Nephron (organoid): Measurements from ENCODE around the gene ATP2B3.

Experiments
- H3K27ac Mint-ChIP-seq, 3 experiments: 2 replicates each; pipeline ENCODE4 v1.8.0; 2020; ENCODE audit warnings: mixed read lengths in 3 of 3, mild to moderate bottlenecking in 2 of 3, moderate library complexity in 1 of 3
- H3K27me3 Mint-ChIP-seq: 2 replicates; pipeline ENCODE4 v1.8.0; 2021; ENCODE audit warnings: low read depth, mild to moderate bottlenecking, moderate library complexity, mixed read lengths
- H3K36me3 Mint-ChIP-seq: 2 replicates; pipeline ENCODE4 v1.8.0; 2020; ENCODE audit warnings: low read depth, mixed read lengths
- H3K4me1 Mint-ChIP-seq: 2 replicates; pipeline ENCODE4 v1.8.0; 2020; ENCODE audit warnings: mixed read lengths
- H3K4me3 Mint-ChIP-seq, 3 experiments: 2 replicates each; pipeline ENCODE4 v1.8.0; 2020; ENCODE audit warnings: mild to moderate bottlenecking in 3 of 3, mixed read lengths in 3 of 3, moderate library complexity in 2 of 3
- H3K9me3 Mint-ChIP-seq: 2 replicates; pipeline ENCODE4 v1.8.0; 2020; ENCODE audit warnings: mixed read lengths
- CTCF ChIP-seq, 3 experiments: fragments of 200-600 bp; sonication (generic); IDR thresholded peaks; one replicate each; pipeline ENCODE4 v1.5.0; 2021; ENCODE audit warnings: antibody characterized with exemption in 3 of 3; ENCODE audit not compliant: unreplicated experiment in 3 of 3

ATP2B3 gene

GRCh38 chrX:153549807-153550206 lies 32.4 kb downstream of the ATP2B3 start:
- peaks cover 15% of the 10 kb centered on the region for H3K9me3 Mint-ChIP-seq
- H3K27ac Mint-ChIP-seq = no peak overlapping the region
- no peak for TF ChIP-seq CTCF (IDR thresholded peaks at IDR 0.05; ENCODE audit: unreplicated experiment in 3 of 3)
- H3K4me1 Mint-ChIP-seq = no peaks in the 10 kb centered on the region
- no peak overlapping the region for H3K4me3 Mint-ChIP-seq
- no peaks in the 10 kb centered on the region for H3K36me3 Mint-ChIP-seq
- H3K27me3 Mint-ChIP-seq = peaks cover 4% of the 10 kb centered on the region

- Mint-ChIP-seq H3K4me3 (no peak overlapping the region), H3K27me3 (peaks cover 4% of the 10 kb centered on the region), H3K4me1 (no peaks in the 10 kb centered on the region), H3K36me3 (no peaks in the 10 kb centered on the region), H3K27ac (no peak overlapping the region), H3K9me3 (peaks cover 21% of the 10 kb centered on the region)
- no peak for TF ChIP-seq CTCF (IDR thresholded peaks at IDR 0.05; ENCODE audit: unreplicated experiment in 3 of 3)
Observed at GRCh38 chrX:153551135-153551534, 33.7 kb downstream of the ATP2B3 start.

DNA sequence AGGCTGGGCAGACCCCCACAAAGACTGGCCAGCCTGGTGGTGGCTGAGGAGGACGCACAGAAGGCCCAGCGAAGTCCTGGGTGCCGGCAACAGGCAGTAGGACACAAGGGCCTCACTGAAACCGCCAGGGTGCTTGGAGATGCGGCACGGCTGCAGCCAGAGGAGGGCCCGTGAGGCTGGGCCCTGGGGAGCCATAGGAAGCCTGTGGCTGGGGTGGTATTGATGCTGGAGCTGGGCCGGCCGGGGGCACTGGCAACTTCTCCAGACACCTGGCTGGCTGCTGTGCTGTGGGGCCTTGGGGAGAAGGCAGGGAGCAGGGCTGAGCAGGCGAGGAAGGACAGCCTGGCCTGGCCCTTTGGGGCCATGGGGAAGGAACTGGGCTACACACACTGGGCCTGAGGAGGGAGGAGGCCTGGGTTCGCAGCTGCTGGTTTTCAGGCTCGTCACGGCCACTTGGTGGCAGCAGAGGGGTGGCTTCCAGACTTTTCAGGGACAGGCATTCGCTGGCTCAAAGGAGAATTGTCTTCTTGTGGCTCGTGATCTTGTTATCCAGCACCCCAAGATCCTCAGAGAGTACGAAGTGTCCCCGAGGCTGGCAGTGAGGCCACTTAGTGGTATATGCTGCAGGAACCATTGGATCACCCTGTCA lies 37.2 kb downstream of the ATP2B3 start:
- no peaks in the 10 kb centered on the region for H3K36me3 Mint-ChIP-seq
- H3K4me1 Mint-ChIP-seq = no peaks in the 10 kb centered on the region
- peaks cover 25% of the 10 kb centered on the region for H3K9me3 Mint-ChIP-seq
- peaks cover 7% of the 10 kb centered on the region for H3K27me3 Mint-ChIP-seq
- H3K27ac Mint-ChIP-seq = no peak overlapping the region
- no peak overlapping the region for H3K4me3 Mint-ChIP-seq
- peak; percentile 47 to 68 (median 62) for TF ChIP-seq CTCF (IDR thresholded peaks at IDR 0.05; ENCODE audit: unreplicated experiment in 3 of 3)

DNA sequence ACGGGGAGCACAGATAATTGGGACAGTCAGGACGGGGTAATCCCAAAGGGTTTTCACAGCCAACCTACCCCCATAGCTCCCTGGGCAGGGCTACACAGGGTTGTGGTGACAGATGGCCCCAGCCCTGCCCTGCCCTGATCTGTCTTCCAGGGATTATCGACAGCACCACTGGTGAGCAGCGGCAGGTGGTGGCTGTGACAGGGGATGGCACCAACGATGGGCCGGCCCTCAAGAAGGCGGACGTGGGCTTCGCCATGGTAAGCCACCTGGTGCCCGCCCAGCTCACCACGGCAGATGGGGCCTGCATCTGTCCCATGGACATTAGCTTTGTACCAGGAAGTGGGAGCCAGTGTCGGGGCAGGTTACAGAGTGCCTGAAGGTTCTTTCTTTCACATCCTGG lies 39.3 kb downstream of the ATP2B3 start:
- no peak overlapping the region for H3K4me3 Mint-ChIP-seq
- H3K4me1 Mint-ChIP-seq = no peaks in the 10 kb centered on the region
- H3K27me3 Mint-ChIP-seq = peaks cover 8% of the 10 kb centered on the region
- H3K36me3 Mint-ChIP-seq = no peaks in the 10 kb centered on the region
- H3K27ac Mint-ChIP-seq = no peak overlapping the region
- TF ChIP-seq CTCF (IDR thresholded peaks at IDR 0.05; ENCODE audit: unreplicated experiment in 3 of 3) = no peak
- peaks cover 21% of the 10 kb centered on the region for H3K9me3 Mint-ChIP-seq

DNA sequence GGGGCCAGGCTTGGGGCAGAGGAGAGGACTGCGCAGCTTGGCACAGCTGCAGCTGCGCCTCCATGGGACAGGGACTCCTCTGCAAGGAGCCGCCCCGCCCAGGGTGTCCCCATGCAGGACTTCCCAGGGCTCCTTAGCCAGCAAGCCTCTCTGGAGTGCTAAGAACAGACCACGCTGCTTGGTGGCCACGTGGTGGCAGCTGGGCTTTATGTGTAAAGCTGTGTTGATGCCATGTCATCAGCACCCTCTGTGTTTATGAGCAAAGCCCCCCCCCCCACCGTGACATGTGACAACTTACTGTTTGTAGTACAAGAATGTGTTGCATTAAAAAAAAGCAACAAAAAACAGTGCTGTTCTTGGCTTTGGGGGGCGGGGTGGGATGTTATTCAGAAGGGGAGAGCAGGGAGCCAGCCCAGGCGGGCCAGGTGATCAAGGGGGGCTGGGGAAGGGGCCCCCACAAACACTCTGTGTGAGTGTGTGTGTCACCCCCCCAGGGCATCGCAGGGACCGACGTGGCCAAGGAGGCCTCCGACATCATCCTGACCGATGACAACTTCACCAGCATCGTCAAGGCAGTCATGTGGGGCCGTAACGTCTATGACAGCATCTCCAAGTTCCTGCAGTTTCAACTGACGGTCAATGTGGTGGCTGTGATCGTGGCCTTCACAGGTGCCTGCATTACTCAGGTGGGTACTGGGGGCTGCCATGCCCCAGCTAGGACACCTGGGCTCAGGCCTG lies 40.3 kb downstream of the ATP2B3 start:
- Mint-ChIP-seq H3K27ac (no peak overlapping the region), H3K9me3 (peaks cover 20% of the 10 kb centered on the region), H3K4me3 (no peak overlapping the region), H3K4me1 (no peaks in the 10 kb centered on the region), H3K36me3 (no peaks in the 10 kb centered on the region), H3K27me3 (peaks cover 8% of the 10 kb centered on the region)
- TF ChIP-seq CTCF (IDR thresholded peaks at IDR 0.05; ENCODE audit: unreplicated experiment in 3 of 3) = no peak

- Mint-ChIP-seq H3K27ac (no peak overlapping the region), H3K4me3 (no peak overlapping the region), H3K36me3 (no peaks in the 10 kb centered on the region), H3K27me3 (peaks cover 13% of the 10 kb centered on the region), H3K9me3 (peaks cover 24% of the 10 kb centered on the region), H3K4me1 (no peaks in the 10 kb centered on the region)
- TF ChIP-seq CTCF (IDR thresholded peaks at IDR 0.05; ENCODE audit: unreplicated experiment in 3 of 3) = no peak
Observed at GRCh38 chrX:153560000-153560399, 42.6 kb downstream of the ATP2B3 start.
